HG03378 (cell line): Measurements from ENCODE around the gene PKP2.

Source experiments
- ATAC-seq: cut with Tn5 transposase; IDR thresholded peaks from one replicate; pipeline ENCODE4 v1.9.1; 2021; ENCODE audit warnings: mild to moderate bottlenecking, moderate library complexity; ENCODE audit not compliant: unreplicated experiment

The PKP2 gene

DNA sequence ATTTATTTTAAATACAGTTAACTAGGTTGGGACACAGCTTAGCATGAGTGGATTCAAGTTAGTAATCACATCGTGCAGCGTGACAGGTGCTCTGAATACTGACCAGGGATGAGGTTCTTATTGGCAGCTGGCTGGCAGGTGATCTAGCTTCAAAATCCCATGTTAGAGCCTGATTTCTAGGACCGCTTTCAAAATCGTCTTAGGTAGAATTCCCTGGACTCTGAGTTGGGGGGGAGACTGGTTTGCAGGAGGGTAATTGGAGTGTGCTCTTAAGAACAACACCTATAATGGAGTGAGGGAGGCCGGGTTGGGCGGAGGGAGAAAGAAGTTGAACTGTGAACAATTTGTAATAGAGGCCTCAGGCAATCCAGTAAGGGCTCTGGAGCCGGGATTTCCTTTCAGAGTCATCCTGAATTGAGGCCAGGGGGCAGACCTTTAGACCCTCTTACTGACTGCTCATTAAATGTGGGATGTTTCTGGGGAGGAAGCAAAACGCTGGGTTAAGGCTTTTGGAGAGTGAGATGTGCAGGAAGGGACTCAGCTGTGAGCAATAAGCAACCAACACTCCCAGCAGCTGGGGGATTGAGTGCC is 140.0 kb downstream of the PKP2 start:
- ATAC-seq = no peak

DNA sequence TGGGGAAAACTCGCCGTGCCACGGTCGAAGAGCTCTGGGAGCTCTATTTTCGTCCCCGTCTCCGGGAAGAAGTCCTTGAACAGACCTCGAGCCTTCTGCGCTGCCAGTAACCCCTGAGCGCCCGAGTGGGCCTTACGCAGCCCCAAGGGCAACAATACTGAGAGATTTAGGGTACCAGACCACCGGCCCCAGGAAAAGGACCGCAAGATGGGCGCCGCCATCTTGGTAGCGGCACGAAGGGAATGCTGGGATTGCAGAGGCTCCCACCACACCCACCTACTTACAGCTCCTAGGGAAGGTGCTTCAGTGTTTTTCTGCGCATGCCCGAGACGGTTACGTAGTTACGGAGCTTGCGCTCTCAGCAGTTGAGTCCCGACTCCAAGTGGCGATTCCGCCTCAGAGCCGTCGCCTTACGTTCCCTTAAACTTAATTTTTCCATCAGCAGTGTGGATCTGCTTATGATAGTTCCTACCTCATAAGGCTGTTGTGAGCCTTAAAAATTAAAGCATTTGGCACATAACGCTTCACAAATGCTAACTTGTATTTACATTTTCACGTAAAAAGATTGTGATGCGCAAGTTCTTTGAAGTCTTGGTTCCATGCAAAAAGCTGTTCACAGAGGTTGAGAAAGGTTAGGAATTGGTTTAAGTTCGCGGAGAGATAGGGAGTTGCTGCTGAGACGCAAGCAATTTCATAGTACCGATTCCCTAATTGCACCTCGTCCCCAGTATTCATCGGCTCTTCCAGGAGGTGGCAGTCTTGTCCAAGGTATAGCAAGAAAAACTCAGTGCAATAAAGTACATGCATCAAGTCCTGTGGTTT is 140.7 kb downstream of the PKP2 start, which contains the start of gene YARS2:
Gene YARS2, minus strand, starts transcription at position 244 of the 822 bp plus-strand sequence. Its CDS starts 23 bp downstream, at position 221.
- ATAC-seq = peak; percentile 88

DNA sequence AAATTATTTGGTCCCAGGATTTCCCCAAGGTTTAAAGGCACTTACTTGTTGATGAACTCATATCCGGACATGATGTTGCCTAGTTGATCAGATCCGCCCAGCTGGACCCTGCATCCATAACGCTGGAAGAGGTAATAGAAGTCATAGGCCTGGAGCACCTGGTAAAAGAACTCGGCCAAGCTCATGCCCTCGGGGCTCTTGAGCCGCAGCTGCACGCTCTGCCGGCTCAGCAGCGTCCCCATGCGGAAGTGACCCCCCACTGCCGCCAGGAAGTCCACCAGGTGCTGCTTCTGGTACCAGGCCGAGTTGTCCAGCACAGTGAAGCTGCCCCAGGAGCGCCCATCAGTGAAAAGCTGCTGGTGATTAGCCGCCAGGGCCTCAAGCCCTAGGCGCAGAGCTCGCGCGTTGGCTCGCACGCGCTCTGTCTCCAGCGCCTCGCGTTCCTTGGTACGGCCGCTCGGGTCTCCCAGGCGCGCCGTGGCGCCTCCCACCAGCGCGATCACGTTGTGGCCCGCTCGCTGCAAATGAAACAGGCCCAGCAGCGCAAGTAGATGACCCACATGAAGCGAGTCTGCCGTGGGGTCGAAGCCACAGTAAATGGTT is 141.4 kb downstream of the PKP2 start:
- peak; percentile 70 for ATAC-seq

DNA sequence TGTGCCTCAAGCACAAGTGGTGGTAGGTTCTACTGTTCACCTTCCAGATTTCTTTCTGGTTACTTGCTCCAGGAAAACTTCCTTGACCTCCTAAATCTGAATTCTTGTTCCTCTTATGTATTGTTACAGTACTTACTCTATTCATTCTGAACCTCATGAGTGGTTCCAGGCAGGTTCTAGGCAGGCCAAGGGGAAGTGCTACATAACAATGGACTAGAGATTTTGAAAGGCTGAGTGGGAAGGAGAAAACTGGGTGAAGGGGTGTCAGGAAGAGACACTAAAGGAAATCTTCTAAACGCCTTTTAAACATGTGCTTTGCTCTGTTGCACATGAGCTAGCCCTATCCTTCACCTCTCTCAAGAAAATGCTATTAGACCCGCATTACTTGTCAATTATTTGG is 142.5 kb downstream of the PKP2 start:
- no peak for ATAC-seq

DNA sequence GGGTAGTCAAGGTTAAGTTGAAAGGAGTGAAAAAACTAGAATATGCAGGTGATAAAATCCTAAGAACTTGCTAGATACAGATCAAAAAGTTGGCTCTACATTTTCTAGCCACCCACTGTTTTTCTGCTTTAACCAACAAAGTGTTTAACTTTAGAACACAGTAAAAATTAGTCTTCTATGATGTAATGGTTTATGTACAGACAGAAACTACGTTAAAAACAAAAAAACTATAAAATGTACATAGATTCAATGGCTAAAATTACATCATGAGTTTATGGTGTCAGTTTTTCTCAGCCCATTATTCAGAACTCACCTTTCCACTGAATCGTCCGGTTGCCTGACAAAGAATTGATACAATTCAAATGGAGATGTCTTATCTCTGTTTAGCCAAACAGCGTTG is 143.0 kb downstream of the PKP2 start:
- no peak for ATAC-seq

DNA sequence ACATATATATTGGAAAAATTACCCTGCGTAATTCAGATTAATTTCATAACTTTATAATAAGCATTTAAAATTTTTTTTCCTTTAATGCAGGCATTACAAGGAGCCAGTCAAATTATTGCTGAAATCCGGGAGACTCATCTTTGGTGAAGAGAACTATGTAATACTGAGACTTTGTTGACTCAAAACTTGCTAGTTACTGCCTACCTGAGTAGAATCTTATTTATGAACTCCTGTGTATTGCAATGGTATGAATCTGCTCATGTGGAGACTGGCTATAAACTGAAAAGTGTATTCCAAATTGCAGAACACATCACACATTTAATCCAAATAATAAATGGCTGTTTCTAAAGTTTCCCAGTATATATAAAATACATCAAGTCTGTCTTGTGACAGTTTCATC is 153.3 kb downstream of the PKP2 start:
- ATAC-seq = no peak

DNA sequence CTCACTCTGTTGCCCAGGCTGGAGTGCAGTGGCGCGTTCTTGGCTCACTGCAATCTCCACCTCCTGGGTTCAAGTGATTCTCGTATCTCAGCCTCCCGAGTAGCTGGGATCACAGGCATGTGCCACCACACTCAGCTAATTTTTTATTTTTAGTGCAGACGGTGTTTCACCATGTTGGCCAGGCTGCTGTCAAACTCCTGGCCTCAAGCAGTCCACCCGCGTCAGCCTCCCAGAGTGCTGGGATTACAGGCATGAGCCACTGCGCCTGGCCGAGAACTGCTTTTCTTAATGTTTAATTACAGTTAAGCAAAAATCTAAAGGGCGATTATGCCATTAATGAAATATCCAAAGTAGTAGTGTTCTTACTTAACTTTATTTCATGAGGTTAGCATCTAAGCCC is 154.4 kb downstream of the PKP2 start:
- ATAC-seq = no peak
